ENCODE results near the gene IER5L. TPM values are rescaled to one million over a fixed set of nuclear protein-coding genes. Genes with fewer than 3 reads are reported as not detected.
"Not testable (repeated sequence)": the region's sequence is repeated elsewhere in the genome, so short reads cannot be mapped to it uniquely, and the experiment has no call there.

IER5L gene
- total RNA-seq, 1 experiment from 2014 or later = 75.3 TPM

GRCh38 chr9:129139233-129139992 lies 38.6 kb downstream of the IER5L start:
- DNase-seq (ENCODE audit: low read depth) = peak; percentile 93

- DNase-seq (ENCODE audit: low read depth) = peak; percentile 85
Measured at GRCh38 chr9:129138476-129139232, 39.4 kb downstream of the IER5L start.

- no peak for DNase-seq (ENCODE audit: low read depth)
Measured at GRCh38 chr9:129138144-129138462, 40.0 kb downstream of the IER5L start.

- DNase-seq (ENCODE audit: low read depth) = no peak
Measured at GRCh38 chr9:129137292-129138143, 40.5 kb downstream of the IER5L start.

- DNase-seq (ENCODE audit: low read depth) = no peak
Measured at GRCh38 chr9:129136446-129137035, 41.5 kb downstream of the IER5L start.

- DNase-seq (ENCODE audit: low read depth) = no peak
Measured at GRCh38 chr9:129135476-129135875, 42.6 kb downstream of the IER5L start.

GRCh38 chr9:129133082-129133481 lies 45.0 kb downstream of the IER5L start:
- no peak for DNase-seq (ENCODE audit: low read depth)

- DNase-seq (ENCODE audit: low read depth) = peak; percentile 49
Measured at GRCh38 chr9:129131300-129132145, 46.5 kb downstream of the IER5L start.

GRCh38 chr9:129130791-129131190 lies 47.3 kb downstream of the IER5L start:
- no peak for DNase-seq (ENCODE audit: low read depth)

GRCh38 chr9:129130271-129130670 lies 47.8 kb downstream of the IER5L start:
- not testable (repeated sequence) for DNase-seq (ENCODE audit: low read depth)

- no peak for DNase-seq (ENCODE audit: low read depth)
Measured at GRCh38 chr9:129128689-129129088, 49.4 kb downstream of the IER5L start.

- no peak for DNase-seq (ENCODE audit: low read depth)
Measured at GRCh38 chr9:129126749-129127618, 51.1 kb downstream of the IER5L start.

Other genes starting within 250 kb of the IER5L start
- gene DOLK, start 230.7 kb downstream of the IER5L start, total RNA-seq (2014; rRNA removed; shearing (Covaris generic)) = 23.9 and 29.8 TPM in 2 replicates
- 67.6 and 77.6 TPM in 2 replicates for gene NUP188, start 230.6 kb downstream of the IER5L start, total RNA-seq (2014; rRNA removed; shearing (Covaris generic))
- gene SH3GLB2, start 149.9 kb downstream of the IER5L start, total RNA-seq (2014; rRNA removed; shearing (Covaris generic)) = 18.1 and 28.8 TPM in 2 replicates
- gene MIGA2, start 141.6 kb downstream of the IER5L start, total RNA-seq (2014; rRNA removed; shearing (Covaris generic)) = 19.5 and 23.3 TPM in 2 replicates
- 25.7 and 32.4 TPM in 2 replicates for gene DOLPP1, start 97.2 kb downstream of the IER5L start, total RNA-seq (2014; rRNA removed; shearing (Covaris generic))
- 39.3 and 46.0 TPM in 2 replicates for gene CRAT, start 67.5 kb downstream of the IER5L start, total RNA-seq (2014; rRNA removed; shearing (Covaris generic))
- gene PTPA, start 66.8 kb downstream of the IER5L start, total RNA-seq (2014; rRNA removed; shearing (Covaris generic)) = 106 and 152 TPM in 2 replicates

All from M059J (cell line).